Measurements from ENCODE around the gene OR6C75. TPM values are rescaled to one million over a fixed set of nuclear protein-coding genes. Genes with fewer than 3 reads are reported as not detected.
"Not testable (repeated sequence)": the region's sequence is repeated elsewhere in the genome, so short reads cannot be mapped to it uniquely, and the experiment has no call there.

The OR6C75 gene
- not detected for total RNA-seq
- under 1 TPM in 1 of 8 donors, not detected in 7; 0.06 TPM for polyA plus RNA-seq (ENCODE audit: insufficient read depth in 1 of 8, insufficient read length in 8 of 8, low replicate concordance in 1 of 8)
- long read RNA-seq, donor 1, result 0 reads
- long read RNA-seq, donor 2, result 0 reads
- long read RNA-seq, donor 3, result 0 reads
- long read RNA-seq, donor 4, result 0 reads
- long read RNA-seq, donor 5, result 0 reads
- long read RNA-seq, donor 6, result 0 reads
- long read RNA-seq, donor 7, result 0 reads
- long read RNA-seq, donor 8, result 0 reads
- long read RNA-seq, donor 9, result 0 reads
- long read RNA-seq, donor 10, result 0 reads
- long read RNA-seq, donor 11, result 0 reads

DNA sequence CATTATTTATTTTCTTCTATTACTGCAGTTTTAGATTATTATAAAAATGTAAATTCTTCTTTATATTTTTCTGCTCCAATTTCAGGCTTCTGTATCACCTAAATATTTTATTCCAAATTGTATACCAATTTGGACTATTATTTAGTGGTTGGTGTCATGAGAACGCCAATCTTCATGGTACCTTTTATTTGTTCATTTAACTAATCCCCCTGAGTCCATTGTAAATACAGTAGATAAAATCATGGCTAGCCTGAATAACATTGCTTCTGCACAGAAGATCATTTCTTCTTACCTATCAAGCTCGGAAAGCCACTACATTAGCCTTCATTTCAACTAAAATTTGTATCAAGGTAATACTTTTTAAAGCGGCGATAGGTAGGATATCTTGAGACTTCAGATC is at the start of gene OR6C75:
TSS of gene OR6C75 (plus strand) at position 301 of the 400 bp plus-strand sequence. CDS start 2,136 bp downstream, outside the sequence.
- Histone ChIP-seq H3K4me3 (ENCODE audit: low read length) (no peak within 1 kb of the TSS), H3K36me3 (ENCODE audit: control insufficient read depth, insufficient read depth, low read length) (no peaks in the 10 kb centered on the region), H3K4me1 (ENCODE audit: control insufficient read depth, insufficient read depth, low read length) (no peaks in the 10 kb centered on the region), H3K9me3 (replicated peaks; ENCODE audit: control insufficient read depth, low read depth, low read length) (no peaks in the 10 kb centered on the region), H3K27me3 (ENCODE audit: control insufficient read depth, insufficient read depth, low read length) (no peaks in the 10 kb centered on the region), H3K27ac (ENCODE audit: low read length) (no peak within 1 kb of the TSS)
- DNase-seq, result no peak
- WGBS (ENCODE audit: insufficient coverage), result no CpG with 5 or more reads among the region's 4 CpGs

- H3K36me3 ChIP-seq (ENCODE audit: control insufficient read depth, insufficient read depth, low read length), result no peaks in the 10 kb centered on the region
- H3K27ac ChIP-seq (ENCODE audit: low read length), result no peak within 1 kb of the TSS
- no peak for DNase-seq
- no CpG with 5 or more reads among the region's 2 CpGs for WGBS (ENCODE audit: insufficient coverage)
- H3K4me3 ChIP-seq (ENCODE audit: low read length), result no peak within 1 kb of the TSS
- H3K27me3 ChIP-seq (ENCODE audit: control insufficient read depth, insufficient read depth, low read length), result no peaks in the 10 kb centered on the region
- H3K9me3 ChIP-seq (replicated peaks; ENCODE audit: control insufficient read depth, low read depth, low read length), result no peaks in the 10 kb centered on the region
- H3K4me1 ChIP-seq (ENCODE audit: control insufficient read depth, insufficient read depth, low read length), result no peaks in the 10 kb centered on the region
These were observed 48.7 kb upstream of the OR6C75 start, which contains the start of gene OR6C1 for GRCh38 chr12:55314043-55314442. TSS of gene OR6C1 (plus strand) at chr12:55314343. CDS start at chr12:55320600, 6,257 bp downstream.

GRCh38 chr12:55320201-55320600 is 42.6 kb upstream of the OR6C75 start:
- H3K36me3 ChIP-seq (ENCODE audit: control insufficient read depth, insufficient read depth, low read length), result no peaks in the 10 kb centered on the region
- H3K4me1 ChIP-seq (ENCODE audit: control insufficient read depth, insufficient read depth, low read length), result no peaks in the 10 kb centered on the region
- H3K27ac ChIP-seq (ENCODE audit: low read length), result no peak overlapping the region
- H3K27me3 ChIP-seq (ENCODE audit: control insufficient read depth, insufficient read depth, low read length), result no peaks in the 10 kb centered on the region
- no peak overlapping the region for H3K4me3 ChIP-seq (ENCODE audit: low read length)
- no peak for DNase-seq
- H3K9me3 ChIP-seq (replicated peaks; ENCODE audit: control insufficient read depth, low read depth, low read length), result no peaks in the 10 kb centered on the region
- no CpG with 5 or more reads among the region's 4 CpGs for WGBS (ENCODE audit: insufficient coverage)

GRCh38 chr12:55325801-55326200 is 37.0 kb upstream of the OR6C75 start:
- DNase-seq; H3K27me3 ChIP-seq (ENCODE audit: control insufficient read depth, insufficient read depth, low read length); H3K27ac ChIP-seq (ENCODE audit: low read length); H3K4me3 ChIP-seq (ENCODE audit: low read length); H3K4me1 ChIP-seq (ENCODE audit: control insufficient read depth, insufficient read depth, low read length); H3K9me3 ChIP-seq (replicated peaks; ENCODE audit: control insufficient read depth, low read depth, low read length); H3K36me3 ChIP-seq (ENCODE audit: control insufficient read depth, insufficient read depth, low read length): not testable (repeated sequence)
- 83% methylated on average over 2 of the region's 6 CpGs for WGBS (ENCODE audit: insufficient coverage)

DNA sequence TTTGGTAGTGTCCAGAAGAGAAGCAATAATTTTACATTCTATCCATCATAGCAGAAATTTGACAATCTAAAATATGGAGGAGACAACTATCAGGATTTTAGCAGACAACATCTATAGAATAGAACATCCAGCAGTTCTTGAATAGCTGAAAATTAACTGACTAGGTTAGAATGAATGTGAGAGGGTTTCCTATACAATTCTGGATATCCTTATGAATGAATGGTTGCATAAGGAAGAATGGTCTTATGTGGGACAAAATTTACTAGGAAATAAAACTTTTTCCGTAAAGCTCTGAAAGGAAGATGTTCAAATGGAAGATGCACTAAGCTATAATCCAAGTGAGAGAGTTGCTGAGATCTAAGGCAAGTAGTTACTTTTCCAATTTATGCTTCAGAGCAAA is 32.3 kb upstream of the OR6C75 start, which contains the start of gene OR6C3:
TSS of gene OR6C3 (plus strand) at position 301 of the 400 bp plus-strand sequence. CDS start 955 bp downstream, outside the sequence.
- Histone ChIP-seq H3K4me1 (ENCODE audit: control insufficient read depth, insufficient read depth, low read length) (no peaks in the 10 kb centered on the region), H3K27me3 (ENCODE audit: control insufficient read depth, insufficient read depth, low read length) (no peaks in the 10 kb centered on the region), H3K27ac (ENCODE audit: low read length) (no peak within 1 kb of the TSS), H3K4me3 (ENCODE audit: low read length) (no peak within 1 kb of the TSS), H3K36me3 (ENCODE audit: control insufficient read depth, insufficient read depth, low read length) (no peaks in the 10 kb centered on the region), H3K9me3 (replicated peaks; ENCODE audit: control insufficient read depth, low read depth, low read length) (no peaks in the 10 kb centered on the region)
- WGBS (ENCODE audit: insufficient coverage), result no CpG with 5 or more reads among the region's 1 CpG
- DNase-seq, result no peak

DNA sequence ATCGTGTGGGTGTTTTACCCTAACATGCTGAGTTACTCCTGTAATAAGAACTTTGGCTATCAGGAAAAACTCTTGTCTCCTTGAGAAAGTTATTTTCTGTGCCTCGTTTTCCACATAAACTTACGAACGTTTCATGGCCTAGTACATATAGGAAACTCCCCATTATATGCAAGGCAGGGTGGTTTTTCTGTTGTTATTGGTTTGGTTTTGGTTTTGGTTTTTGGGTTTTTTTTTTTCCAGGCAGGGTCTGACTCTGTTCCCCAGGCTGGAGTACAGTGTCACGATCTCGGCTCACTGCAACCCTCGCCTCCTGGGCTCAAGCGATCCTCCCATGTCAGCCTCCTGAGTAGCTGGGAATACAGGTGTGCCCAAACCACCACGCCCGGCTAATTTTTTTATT is 26.8 kb upstream of the OR6C75 start:
- no peaks in the 10 kb centered on the region for H3K27me3 ChIP-seq (ENCODE audit: control insufficient read depth, insufficient read depth, low read length)
- H3K4me1 ChIP-seq (ENCODE audit: control insufficient read depth, insufficient read depth, low read length), result no peaks in the 10 kb centered on the region
- H3K9me3 ChIP-seq (replicated peaks; ENCODE audit: control insufficient read depth, low read depth, low read length), result no peaks in the 10 kb centered on the region
- no peaks in the 10 kb centered on the region for H3K36me3 ChIP-seq (ENCODE audit: control insufficient read depth, insufficient read depth, low read length)
- H3K4me3 ChIP-seq (ENCODE audit: low read length), result no peak overlapping the region
- 81% methylated on average over 6 of the region's 10 CpGs for WGBS (ENCODE audit: insufficient coverage)
- H3K27ac ChIP-seq (ENCODE audit: low read length), result no peak overlapping the region
- no peak for DNase-seq

DNA sequence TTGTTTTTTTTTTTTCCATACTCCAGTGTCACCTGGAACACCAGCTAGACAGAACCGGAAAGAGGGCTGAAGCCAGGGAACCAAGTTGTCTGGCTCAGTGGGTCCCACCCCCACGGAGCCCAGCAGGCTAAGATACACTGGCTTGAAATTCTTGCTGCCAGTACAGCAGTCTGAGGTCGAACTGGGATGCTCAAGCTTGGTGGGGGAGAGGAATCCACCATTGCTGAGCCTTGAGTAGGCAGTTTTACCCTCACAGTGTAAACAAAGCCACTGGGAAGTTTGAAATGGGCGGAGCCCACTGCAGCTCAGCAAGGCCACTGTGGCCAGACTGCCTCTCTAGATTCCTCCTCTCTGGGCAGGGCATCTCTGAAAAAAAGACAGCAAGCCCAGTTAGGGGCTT is 7.4 kb upstream of the OR6C75 start:
- not testable (repeated sequence) for H3K36me3 ChIP-seq (ENCODE audit: control insufficient read depth, insufficient read depth, low read length); DNase-seq; H3K4me1 ChIP-seq (ENCODE audit: control insufficient read depth, insufficient read depth, low read length); H3K4me3 ChIP-seq (ENCODE audit: low read length); H3K27ac ChIP-seq (ENCODE audit: low read length); H3K27me3 ChIP-seq (ENCODE audit: control insufficient read depth, insufficient read depth, low read length); H3K9me3 ChIP-seq (replicated peaks; ENCODE audit: control insufficient read depth, low read depth, low read length)
- WGBS (ENCODE audit: insufficient coverage), result 83% methylated on average over 1 of the region's 4 CpGs

DNA sequence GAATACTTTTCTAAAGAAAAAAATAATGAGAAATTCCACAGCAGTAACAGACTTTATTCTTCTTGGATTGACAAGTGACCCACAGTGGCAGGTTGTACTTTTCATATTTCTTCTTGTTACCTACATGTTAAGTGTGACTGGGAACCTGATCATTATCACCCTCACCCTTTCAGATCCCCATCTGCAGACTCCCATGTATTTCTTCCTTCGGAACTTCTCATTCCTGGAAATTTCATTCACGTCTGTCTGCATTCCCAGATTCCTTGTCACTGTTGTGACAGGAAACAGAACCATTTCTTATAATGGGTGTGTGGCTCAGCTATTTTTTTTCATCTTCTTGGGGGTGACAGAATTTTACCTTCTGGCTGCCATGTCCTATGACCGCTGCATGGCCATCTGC is 2.3 kb downstream of the OR6C75 start:
- WGBS (ENCODE audit: insufficient coverage), result 80% methylated on average over 1 of the region's 3 CpGs
- Histone ChIP-seq H3K9me3 (replicated peaks; ENCODE audit: control insufficient read depth, low read depth, low read length) (no peaks in the 10 kb centered on the region), H3K4me1 (ENCODE audit: control insufficient read depth, insufficient read depth, low read length) (no peaks in the 10 kb centered on the region), H3K27me3 (ENCODE audit: control insufficient read depth, insufficient read depth, low read length) (no peaks in the 10 kb centered on the region), H3K36me3 (ENCODE audit: control insufficient read depth, insufficient read depth, low read length) (no peaks in the 10 kb centered on the region), H3K4me3 (ENCODE audit: low read length) (no peak overlapping the region), H3K27ac (ENCODE audit: low read length) (no peak overlapping the region)
- DNase-seq, result no peak

DNA sequence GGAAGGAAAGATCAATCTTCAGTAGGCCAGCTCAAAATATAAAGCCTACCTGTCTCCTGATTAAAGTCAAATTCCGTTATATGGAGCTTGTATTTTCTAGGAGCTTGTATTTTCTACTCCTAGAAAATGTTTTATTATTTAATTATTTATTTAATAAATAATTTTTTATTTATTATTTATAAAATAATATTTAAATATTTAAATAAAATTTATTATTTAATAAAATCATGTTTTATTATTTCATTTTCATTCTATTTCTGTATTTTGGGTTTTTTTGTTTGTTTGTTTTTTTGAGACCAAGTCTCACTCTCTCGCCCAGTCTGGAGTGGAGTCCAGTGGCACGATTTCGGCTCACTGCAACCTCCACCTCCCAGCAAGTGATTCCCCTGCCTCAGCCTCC is 9.7 kb downstream of the OR6C75 start:
- no peaks in the 10 kb centered on the region for H3K4me1 ChIP-seq (ENCODE audit: control insufficient read depth, insufficient read depth, low read length)
- DNase-seq, result no peak
- H3K9me3 ChIP-seq (replicated peaks; ENCODE audit: control insufficient read depth, low read depth, low read length), result no peaks in the 10 kb centered on the region
- no peaks in the 10 kb centered on the region for H3K36me3 ChIP-seq (ENCODE audit: control insufficient read depth, insufficient read depth, low read length)
- WGBS (ENCODE audit: insufficient coverage), result no CpG with 5 or more reads among the region's 4 CpGs
- no peak overlapping the region for H3K27ac ChIP-seq (ENCODE audit: low read length)
- no peaks in the 10 kb centered on the region for H3K27me3 ChIP-seq (ENCODE audit: control insufficient read depth, insufficient read depth, low read length)
- no peak overlapping the region for H3K4me3 ChIP-seq (ENCODE audit: low read length)

- no peaks in the 10 kb centered on the region for H3K9me3 ChIP-seq (replicated peaks; ENCODE audit: control insufficient read depth, low read depth, low read length)
- no peaks in the 10 kb centered on the region for H3K4me1 ChIP-seq (ENCODE audit: control insufficient read depth, insufficient read depth, low read length)
- no peaks in the 10 kb centered on the region for H3K27me3 ChIP-seq (ENCODE audit: control insufficient read depth, insufficient read depth, low read length)
- H3K4me3 ChIP-seq (ENCODE audit: low read length), result no peak overlapping the region
- DNase-seq, result no peak
- no peaks in the 10 kb centered on the region for H3K36me3 ChIP-seq (ENCODE audit: control insufficient read depth, insufficient read depth, low read length)
- no peak overlapping the region for H3K27ac ChIP-seq (ENCODE audit: low read length)
These were observed 23.1 kb downstream of the OR6C75 start for GRCh38 chr12:55385891-55386290.
